Bronchial epithelial cell (primary cell): ENCODE data around the gene SLC38A4. TPM values are rescaled to one million over a fixed set of nuclear protein-coding genes. Genes with fewer than 3 reads are reported as not detected.

Experiments
- DNase-seq: peaks from one replicate; pipeline ENCODE4 v3.0.0-alpha.2; 2010; ENCODE audit warnings: low read depth
- FAIRE-seq: peaks from 2 replicates; lab custom pipeline; 2011; peaks lifted over from hg19 to GRCh38; lab: Jason Lieb, UNC
- H3K27me3 ChIP-seq: 2 replicates; pipeline ENCODE4 v1.5.1; 2011; ENCODE audit warnings: low read length; ENCODE audit not compliant: control insufficient read depth, insufficient read depth
- H3K36me3 ChIP-seq: 2 replicates; pipeline ENCODE4 v1.5.1; 2011; ENCODE audit warnings: low read length; ENCODE audit not compliant: control insufficient read depth, insufficient read depth
- H3K4me3 ChIP-seq: 2 replicates; pipeline ENCODE4 v1.5.1; 2011; ENCODE audit warnings: mild to moderate bottlenecking, low read depth, low read length, control low read depth
- total RNA-seq: library from RNA; depleted of rRNA; stranded (reverse); fragments of >200 nt; gene quantifications from 2 replicates; pipeline ENCODE4 v1.2.1, GENCODE V29; 2014
- TF ChIP-seq, protein P1 (sequence below): IDR thresholded peaks from 2 replicates; pipeline ENCODE4 v1.5.1; 2011; ENCODE audit warnings: mild to moderate bottlenecking, moderate library complexity, low read length, control low read depth, inconsistent platforms; ENCODE audit not compliant: insufficient read depth, severe bottlenecking

The SLC38A4 gene
- total RNA-seq, 1 donor from 2014 or later: 2.9 TPM

DNA sequence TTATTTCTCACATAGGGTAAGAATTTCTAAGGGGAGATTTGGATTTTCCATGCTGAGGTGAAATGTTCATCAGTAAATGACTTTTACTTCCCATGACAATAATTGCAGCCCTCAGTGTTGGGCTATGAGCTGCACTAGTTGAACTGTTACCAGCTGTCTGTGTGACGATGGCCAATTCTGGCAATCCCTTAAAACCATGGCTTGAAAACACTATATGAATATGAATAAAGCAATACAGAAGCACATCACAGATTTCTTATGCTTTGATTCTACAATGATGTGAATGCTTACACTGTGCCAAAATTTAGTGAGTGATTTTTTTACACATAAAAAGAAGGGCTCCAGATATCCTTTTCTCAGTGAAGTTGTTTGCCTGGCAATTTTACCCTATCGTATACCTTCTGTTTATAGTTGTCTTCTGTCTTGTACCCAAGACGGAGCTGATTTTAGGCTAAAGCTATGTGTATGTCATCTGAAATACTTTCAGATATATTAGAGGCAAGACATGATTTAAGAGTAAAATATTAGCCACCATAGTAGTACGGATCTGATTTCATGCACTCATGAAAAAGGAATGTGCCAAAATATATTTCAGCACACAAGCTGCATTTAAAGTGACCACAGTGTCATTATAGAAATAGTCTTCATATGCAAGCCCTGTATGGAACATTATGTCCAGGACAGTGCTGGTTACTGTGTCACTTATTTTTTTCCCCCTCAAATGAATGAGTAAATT is 52.0 kb downstream of the SLC38A4 start:
- DNase-seq: peak; percentile 26
- TF ChIP-seq, protein P1, sequence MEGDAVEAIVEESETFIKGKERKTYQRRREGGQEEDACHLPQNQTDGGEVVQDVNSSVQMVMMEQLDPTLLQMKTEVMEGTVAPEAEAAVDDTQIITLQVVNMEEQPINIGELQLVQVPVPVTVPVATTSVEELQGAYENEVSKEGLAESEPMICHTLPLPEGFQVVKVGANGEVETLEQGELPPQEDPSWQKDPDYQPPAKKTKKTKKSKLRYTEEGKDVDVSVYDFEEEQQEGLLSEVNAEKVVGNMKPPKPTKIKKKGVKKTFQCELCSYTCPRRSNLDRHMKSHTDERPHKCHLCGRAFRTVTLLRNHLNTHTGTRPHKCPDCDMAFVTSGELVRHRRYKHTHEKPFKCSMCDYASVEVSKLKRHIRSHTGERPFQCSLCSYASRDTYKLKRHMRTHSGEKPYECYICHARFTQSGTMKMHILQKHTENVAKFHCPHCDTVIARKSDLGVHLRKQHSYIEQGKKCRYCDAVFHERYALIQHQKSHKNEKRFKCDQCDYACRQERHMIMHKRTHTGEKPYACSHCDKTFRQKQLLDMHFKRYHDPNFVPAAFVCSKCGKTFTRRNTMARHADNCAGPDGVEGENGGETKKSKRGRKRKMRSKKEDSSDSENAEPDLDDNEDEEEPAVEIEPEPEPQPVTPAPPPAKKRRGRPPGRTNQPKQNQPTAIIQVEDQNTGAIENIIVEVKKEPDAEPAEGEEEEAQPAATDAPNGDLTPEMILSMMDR: no peak
- H3K36me3 ChIP-seq: no peaks in the 10 kb centered on the region
- no peaks in the 10 kb centered on the region for H3K27me3 ChIP-seq
- no peak for FAIRE-seq
- no peak overlapping the region for H3K4me3 ChIP-seq

DNA sequence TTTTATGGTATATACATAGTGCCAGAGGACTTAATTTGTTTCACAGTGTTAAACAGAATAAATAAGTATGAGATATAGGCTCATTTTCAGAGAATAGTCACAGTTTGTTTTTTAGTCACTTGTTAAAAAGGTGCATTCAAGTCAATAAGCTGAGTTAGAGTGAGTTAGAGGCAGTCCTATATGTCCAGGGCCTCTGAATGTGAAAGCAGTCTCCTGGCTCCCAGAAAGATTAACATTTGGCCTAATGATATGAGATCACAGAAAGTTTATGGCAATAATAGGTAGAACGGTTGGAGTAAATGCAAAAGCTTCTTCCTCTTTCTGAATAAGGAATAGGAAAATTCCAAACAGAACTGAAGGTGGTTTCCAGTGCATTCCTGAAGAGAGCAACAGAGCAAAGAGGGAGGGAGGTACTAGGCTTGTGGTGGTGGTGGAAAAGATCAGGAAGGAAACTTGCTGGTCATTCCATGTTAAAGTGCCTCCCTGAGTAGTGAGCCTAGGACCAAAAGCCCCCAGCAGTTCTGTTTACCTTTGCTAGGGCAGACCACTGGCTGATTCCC is 54.4 kb downstream of the SLC38A4 start:
- TF ChIP-seq, protein P1: no peak
- no peaks in the 10 kb centered on the region for H3K36me3 ChIP-seq
- FAIRE-seq: no peak
- H3K4me3 ChIP-seq: no peak overlapping the region
- DNase-seq: no peak
- no peaks in the 10 kb centered on the region for H3K27me3 ChIP-seq

DNA sequence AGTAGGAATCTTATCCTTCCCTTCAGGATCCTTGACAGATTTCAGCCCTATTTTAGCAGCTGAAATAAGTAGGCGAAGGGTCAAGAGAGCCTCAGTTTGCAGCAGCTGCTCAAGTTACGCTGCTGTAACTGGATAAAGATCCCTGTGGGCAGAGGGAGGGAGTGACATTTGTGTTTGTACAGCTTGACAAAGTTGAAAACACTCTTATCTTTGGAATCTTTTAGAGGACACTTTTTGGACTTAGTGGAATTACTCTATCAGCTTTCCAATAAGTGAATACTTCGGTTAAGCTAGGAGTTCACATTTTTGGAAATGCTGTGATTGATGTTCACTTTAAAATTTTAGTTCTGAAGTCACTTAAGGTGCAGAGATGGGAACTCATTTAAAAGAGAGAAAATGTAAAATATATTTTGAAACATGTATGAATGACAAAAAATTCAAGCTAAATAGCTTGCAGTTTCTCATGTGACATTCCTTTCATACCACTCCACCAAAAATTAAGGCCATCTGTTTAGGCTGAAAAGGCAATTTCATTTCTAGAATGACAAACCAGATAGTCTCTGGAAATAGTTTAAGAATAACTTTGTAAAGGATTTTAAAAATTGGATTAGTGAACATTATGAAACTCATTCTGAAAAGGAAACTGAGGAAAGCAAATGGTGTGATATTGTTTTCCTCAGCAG is 55.2 kb downstream of the SLC38A4 start:
- no peak overlapping the region for H3K4me3 ChIP-seq
- TF ChIP-seq, protein P1: no peak
- no peak for FAIRE-seq
- no peak for DNase-seq
- no peaks in the 10 kb centered on the region for H3K27me3 ChIP-seq
- H3K36me3 ChIP-seq: no peaks in the 10 kb centered on the region

DNA sequence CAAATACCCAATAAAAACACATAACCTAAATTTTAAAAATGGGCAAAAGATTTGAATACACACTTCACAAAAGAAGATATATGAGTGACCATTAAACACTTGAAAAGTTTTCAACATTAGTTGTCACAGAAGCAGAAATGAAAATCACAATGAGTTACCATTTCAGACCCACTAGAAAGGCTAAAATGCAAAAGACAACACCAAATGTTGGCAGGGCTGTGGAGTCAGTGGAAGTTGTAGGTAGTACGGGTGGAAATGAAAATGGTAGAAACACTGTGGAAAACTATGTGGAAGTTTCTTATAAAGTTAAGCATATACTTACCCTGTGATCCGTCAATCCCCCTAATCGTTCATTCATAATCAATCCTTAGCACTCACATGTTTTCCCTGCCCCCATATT is 61.8 kb downstream of the SLC38A4 start:
- TF ChIP-seq, protein P1: no peak
- Histone ChIP-seq H3K36me3 (no peaks in the 10 kb centered on the region), H3K27me3 (no peaks in the 10 kb centered on the region), H3K4me3 (no peak overlapping the region)
- FAIRE-seq: no peak
- no peak for DNase-seq

DNA sequence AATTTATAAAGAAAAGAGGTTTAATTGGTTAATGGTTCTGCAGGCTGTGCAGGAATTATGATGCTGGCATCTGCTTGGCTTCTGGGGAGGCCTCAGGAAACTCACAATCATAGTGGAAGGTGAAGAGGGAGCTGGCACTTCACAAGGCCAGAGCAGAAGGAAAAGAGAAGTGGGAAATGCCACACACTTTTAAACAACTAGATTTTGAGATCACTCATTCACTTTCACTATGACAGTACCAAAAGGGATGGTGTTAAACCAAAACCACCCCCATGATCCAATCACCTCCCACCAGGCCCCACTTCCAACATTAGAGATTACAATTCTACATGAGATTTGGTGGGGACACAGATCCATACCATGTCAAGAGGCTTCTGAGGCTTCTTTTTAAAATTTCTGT is 62.6 kb downstream of the SLC38A4 start:
- FAIRE-seq: no peak
- no peak overlapping the region for H3K4me3 ChIP-seq

More for the DNA sequence above, 62.6 kb downstream of the SLC38A4 start:
- no peaks in the 10 kb centered on the region for H3K36me3 ChIP-seq
- H3K27me3 ChIP-seq: no peaks in the 10 kb centered on the region
- TF ChIP-seq, protein P1: no peak
- no peak for DNase-seq
